H9 (cell line): ENCODE measurements around the gene TTLL3. TPM values are rescaled to one million over a fixed set of nuclear protein-coding genes. Genes with fewer than 3 reads are reported as not detected.

Experiments
- DNase-seq: peaks from one replicate; pipeline ENCODE4 v3.0.0-alpha.2; 2017
- H2AFZ ChIP-seq: one replicate; pipeline ENCODE4 v1.6.1; 2013; ENCODE audit warnings: mild to moderate bottlenecking, low read length, control low read depth, moderate library complexity
- H2AK5ac ChIP-seq: 2 replicates; pipeline ENCODE4 v1.6.1; 2013; ENCODE audit warnings: low read length, control low read depth, mixed read lengths; ENCODE audit not compliant: insufficient read length
- H2BK120ac ChIP-seq: one replicate; pipeline ENCODE4 v1.6.1; 2013; ENCODE audit warnings: low read depth, mild to moderate bottlenecking, low read length, control low read depth, inconsistent platforms; ENCODE audit not compliant: poor library complexity, severe bottlenecking
- H2BK12ac ChIP-seq: 2 replicates; pipeline ENCODE4 v1.6.1; 2013; ENCODE audit warnings: low read length, control low read depth, mixed read lengths, low read depth; ENCODE audit not compliant: insufficient read length
- H2BK15ac ChIP-seq: 2 replicates; pipeline ENCODE4 v1.6.1; 2013; ENCODE audit warnings: low read depth, low read length, control low read depth
- H2BK20ac ChIP-seq: one replicate; pipeline ENCODE4 v1.6.1; 2013; ENCODE audit warnings: low read depth, mild to moderate bottlenecking, low read length, control low read depth, inconsistent platforms; ENCODE audit not compliant: poor library complexity, severe bottlenecking
- H2BK5ac ChIP-seq: 2 replicates; pipeline ENCODE4 v1.6.1; 2013; ENCODE audit warnings: low read length, control low read depth, mixed read lengths; ENCODE audit not compliant: insufficient read length
- H3K14ac ChIP-seq: 2 replicates; pipeline ENCODE4 v1.6.1; 2013; ENCODE audit warnings: low read length, control low read depth; ENCODE audit not compliant: insufficient read depth
- H3K18ac ChIP-seq: 2 replicates; pipeline ENCODE4 v1.6.1; 2013; ENCODE audit warnings: low read depth, mild to moderate bottlenecking, mixed read lengths, low read length, control low read depth; ENCODE audit not compliant: insufficient read length
- H3K23ac ChIP-seq: 2 replicates; pipeline ENCODE4 v1.6.1; 2013; ENCODE audit warnings: low read length, control low read depth, mixed read lengths, low read depth; ENCODE audit not compliant: insufficient read length
- H3K23me2 ChIP-seq: 2 replicates; pipeline ENCODE4 v1.6.1; 2013; ENCODE audit warnings: low read depth, mild to moderate bottlenecking, mixed read lengths, low read length, control low read depth; ENCODE audit not compliant: insufficient read length, poor library complexity, severe bottlenecking
- H3K27ac ChIP-seq: 2 replicates; pipeline ENCODE4 v1.5.1; 2013; ENCODE audit warnings: low read length, control low read depth, mixed read lengths, low read depth; ENCODE audit not compliant: insufficient read length
- H3K27me3 ChIP-seq: 2 replicates; pipeline ENCODE4 v1.6.1; 2013; ENCODE audit warnings: low read length, control low read depth, inconsistent platforms; ENCODE audit not compliant: insufficient read depth
- H3K4ac ChIP-seq: 2 replicates; pipeline ENCODE4 v1.6.1; 2013; ENCODE audit warnings: low read depth, mild to moderate bottlenecking, control low read depth, inconsistent platforms, low read length, moderate library complexity
- H3K4me1 ChIP-seq: 2 replicates; pipeline ENCODE4 v1.6.1; 2013; ENCODE audit warnings: low read length, control low read depth, inconsistent platforms; ENCODE audit not compliant: insufficient read depth
- H3K4me2 ChIP-seq: 2 replicates; pipeline ENCODE4 v1.6.1; 2013; ENCODE audit warnings: low read length, control low read depth, mixed read lengths; ENCODE audit not compliant: insufficient read length, insufficient read depth
- H3K56ac ChIP-seq: 2 replicates; pipeline ENCODE4 v1.6.1; 2013; ENCODE audit warnings: low read depth, mild to moderate bottlenecking, mixed read lengths, low read length, control low read depth; ENCODE audit not compliant: insufficient read length
- H3K79me1 ChIP-seq: 2 replicates; pipeline ENCODE4 v1.6.1; 2013; ENCODE audit warnings: low read depth, mild to moderate bottlenecking, moderate library complexity, low read length, control low read depth, inconsistent platforms; ENCODE audit not compliant: insufficient read depth, poor library complexity, severe bottlenecking
- H3K79me2 ChIP-seq: 2 replicates; pipeline ENCODE4 v1.6.1; 2013; ENCODE audit warnings: low read length, control low read depth, inconsistent platforms; ENCODE audit not compliant: insufficient read depth
- H3K9ac ChIP-seq: 2 replicates; pipeline ENCODE4 v1.6.1; 2013; ENCODE audit warnings: low read length, control low read depth, mixed read lengths; ENCODE audit not compliant: insufficient read length; ENCODE audit errors: extremely low read depth
- H3K9me3 ChIP-seq: one replicate; pipeline ENCODE4 v1.6.1; 2013; ENCODE audit warnings: low read depth, low read length, inconsistent platforms; ENCODE audit not compliant: control insufficient read depth
- H3T11ph ChIP-seq: one replicate; pipeline ENCODE4 v1.6.1; 2013; ENCODE audit warnings: mild to moderate bottlenecking, low read length, control low read depth, inconsistent platforms
- H4K20me1 ChIP-seq: one replicate; pipeline ENCODE4 v1.6.1; 2013; ENCODE audit not compliant: control insufficient read depth, insufficient read length, insufficient read depth
- H4K5ac ChIP-seq: 2 replicates; pipeline ENCODE4 v1.6.1; 2013; ENCODE audit warnings: low read depth, mild to moderate bottlenecking, mixed read lengths, low read length, control low read depth; ENCODE audit not compliant: insufficient read length
- H4K8ac ChIP-seq: replicated peaks from 2 replicates; pipeline ENCODE4 v1.6.1; 2013; ENCODE audit warnings: low read length, control low read depth, mixed read lengths, low read depth; ENCODE audit not compliant: insufficient read length
- H4K91ac ChIP-seq: 2 replicates; pipeline ENCODE4 v1.6.1; 2013; ENCODE audit warnings: low read depth, mild to moderate bottlenecking, moderate library complexity, mixed read lengths, low read length, control low read depth; ENCODE audit not compliant: insufficient read length
- H3K27ac Mint-ChIP-seq, 3 experiments: 2 replicates in 2 of 3; 3 replicates in 1 of 3; pipeline ENCODE4 v1.8.0; 2020 to 2021; ENCODE audit warnings: mixed read lengths in 3 of 3, mild to moderate bottlenecking in 1 of 3, moderate library complexity in 1 of 3
- H3K27me3 Mint-ChIP-seq: 2 replicates; pipeline ENCODE4 v1.8.0; 2021; ENCODE audit warnings: low read depth, mild to moderate bottlenecking, moderate library complexity, mixed read lengths
- H3K36me3 Mint-ChIP-seq, 3 experiments: 2 replicates in 2 of 3; 3 replicates in 1 of 3; pipeline ENCODE4 v1.8.0; 2020 to 2021; ENCODE audit warnings: low read depth in 3 of 3, mixed read lengths in 3 of 3; ENCODE audit not compliant: insufficient read depth in 1 of 3
- H3K4me1 Mint-ChIP-seq, 2 experiments: 2 replicates each; pipeline ENCODE4 v1.8.0; 2020; ENCODE audit warnings: mixed read lengths in 2 of 2
- H3K4me3 Mint-ChIP-seq, 2 experiments: 2 replicates in 1 of 2; 3 replicates in 1 of 2; pipeline ENCODE4 v1.8.0; 2020 to 2021; ENCODE audit warnings: mild to moderate bottlenecking in 2 of 2, mixed read lengths in 2 of 2, moderate library complexity in 1 of 2
- H3K9me3 Mint-ChIP-seq, 2 experiments: 2 replicates in 1 of 2; 3 replicates in 1 of 2; pipeline ENCODE4 v1.8.0; 2020; ENCODE audit warnings: mild to moderate bottlenecking in 2 of 2, mixed read lengths in 2 of 2, moderate library complexity in 1 of 2
- CTCF ChIP-seq: fragments of 200-600 bp; sonication (generic); conservative IDR thresholded peaks from 3 replicates; pipeline ENCODE4 v1.8.0; 2021; ENCODE audit warnings: antibody characterized with exemption, mild to moderate bottlenecking
- WGBS: extraction: QIAGEN DNeasy Blood & Tissue Kit; methylation state at CpG from one replicate; pipeline ENCODE4 v1.1.7; 2013; ENCODE audit warnings: missing lambda C conversion rate, low lambda C conversion rate, mixed read lengths; ENCODE audit not compliant: insufficient read length; ENCODE audit errors: extremely low coverage; 5-methylcytosine and 5-hydroxymethylcytosine counted together
- total RNA-seq: library from RNA; stranded (reverse); gene quantifications from 2 replicates; pipeline ENCODE4 v1.2.1, GENCODE V29; 2021

TTLL3 gene
- total RNA-seq, 1 experiment from 2014 or later, result 14.4 TPM

DNA sequence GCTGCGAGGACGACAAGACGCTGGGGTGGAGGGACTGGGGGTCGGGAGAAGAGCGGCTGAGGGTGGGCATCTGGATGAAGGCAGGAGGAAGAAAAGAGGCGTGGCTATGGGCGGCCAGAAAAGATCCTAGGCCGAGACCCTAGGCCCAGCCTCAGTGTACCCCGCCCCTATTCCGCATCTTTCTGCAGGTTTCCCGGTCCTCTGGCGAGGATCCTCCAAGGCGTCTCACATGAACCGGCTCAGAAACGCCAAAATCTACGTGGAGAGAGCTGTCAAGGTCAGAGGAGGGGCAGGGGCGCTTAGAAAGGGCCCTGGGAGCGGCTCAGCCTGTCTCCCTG lies 340 bp downstream of the TTLL3 start:
- H2BK15ac ChIP-seq, result no peak overlapping the region
- Mint-ChIP-seq H3K9me3 (no peaks in the 10 kb centered on the region), H3K4me1 (peaks cover 20 to 23% of the 10 kb centered on the region in 2 experiments), H3K27ac (no peak overlapping the region), H3K36me3 (peaks cover 2 to 18% (median 13%) of the 10 kb centered on the region in 3 experiments; a peak in 6 of 7 replicates), H3K27me3 (peaks cover 16% of the 10 kb centered on the region), H3K4me3 (peak overlapping the region; percentile 71 to 86)
- H4K8ac ChIP-seq, result no peak overlapping the region
- no peaks in the 10 kb centered on the region for H3K27me3 ChIP-seq
- TF ChIP-seq CTCF, result no peak
- no peak overlapping the region for H4K5ac ChIP-seq
- H3K79me1 ChIP-seq, result no peaks in the 10 kb centered on the region
- H4K20me1 ChIP-seq, result no peaks in the 10 kb centered on the region
- H3K14ac ChIP-seq, result no peak overlapping the region
- H2AFZ ChIP-seq, result no peak overlapping the region
- no peak overlapping the region for H3K27ac ChIP-seq
- H3K4ac ChIP-seq, result no peak overlapping the region
- H4K91ac ChIP-seq, result no peak overlapping the region
- peak; percentile 62 for DNase-seq
- H2AK5ac ChIP-seq, result no peak overlapping the region
- H3K23ac ChIP-seq, result no peak overlapping the region
- no peak overlapping the region for H2BK120ac ChIP-seq
- H3K79me2 ChIP-seq, result no peaks in the 10 kb centered on the region
- no peak overlapping the region for H2BK12ac ChIP-seq
- H3K56ac ChIP-seq, result no peak overlapping the region
- WGBS, result no CpG with 5 or more reads among the region's 18 CpGs
- no peaks in the 10 kb centered on the region for H3K9me3 ChIP-seq
- H2BK20ac ChIP-seq, result no peak overlapping the region
- peaks cover 7% of the 10 kb centered on the region for H3K23me2 ChIP-seq
- no peak overlapping the region for H2BK5ac ChIP-seq
- H3K18ac ChIP-seq, result no peak overlapping the region
- H3K4me1 ChIP-seq, result no peaks in the 10 kb centered on the region
- peak overlapping the region; percentile 70 for H3K4me2 ChIP-seq
- no peak overlapping the region for H3K9ac ChIP-seq
- H3T11ph ChIP-seq, result no peak overlapping the region
